K562 (cell line): ENCODE data around the gene TM7SF2. TPM values are rescaled to one million over a fixed set of nuclear protein-coding genes. Genes with fewer than 3 reads are reported as not detected.
A peak's percentile ranks its signal among the peaks of the same experiment; 100 is the strongest.

ENCODE experiments used
- ATAC-seq: fragments of 200-7000 bp; cut with Tn5 transposase; 3 replicates; pipeline ENCODE4 v1.9.1; 2020; ENCODE audit warnings: moderate library complexity
- BruUV-seq: library from RNA; stranded (reverse); fragments of 400-500 nt; replicated peaks from 2 replicates; lab custom pipeline; 2021; lab: Mats Ljungman, UMichigan
- CTCF ChIA-PET: fragments of 300-600 bp; formaldehyde crosslinking; extraction: SDS; loops from one replicate; lab custom pipeline; 2021; ENCODE audit warnings: low intra/inter-chr PET ratio; lab: Yijun Ruan, JAX
- POLR2A ChIA-PET: fragments of 300-600, 350-650 bp; sonication (Branson Sonifier 250); formaldehyde crosslinking; extraction: SDS; loops from one replicate; lab custom pipeline; 2021; ENCODE audit warnings: antibody characterized with exemption, inconsistent platforms; lab: Yijun Ruan, JAX
- DNase-seq, 4 experiments: peaks; one replicate each; pipeline versions ENCODE4 v3.0.0 to v3.0.0-alpha.2; 2011 to 2018; ENCODE audit warnings: low spot score in 3 of 4, mixed read lengths in 3 of 4; ENCODE audit errors: extremely low read depth in 1 of 4
- FAIRE-seq: peaks from 2 replicates; lab custom pipeline; 2011; peaks lifted over from hg19 to GRCh38; lab: Jason Lieb, UNC
- H2AFZ ChIP-seq: 2 replicates; pipeline ENCODE4 v1.6.0; 2011; ENCODE audit warnings: low read depth, low read length, control low read depth, inconsistent platforms
- H3K27ac ChIP-seq: fragments of 200-600 bp; 3 replicates; pipeline ENCODE4 v1.8.0; 2011; ENCODE audit warnings: low read depth, mild to moderate bottlenecking, control low read depth, inconsistent platforms, low read length, moderate library complexity, mixed read lengths; ENCODE audit errors: extremely low read depth
- H3K27me3 ChIP-seq, 2 experiments: fragments of 300-600 bp in 1 of 2; 2 replicates in 1 of 2; 3 replicates in 1 of 2; pipeline versions ENCODE4 v1.6.0 to v1.8.0; 2011; ENCODE audit warnings: inconsistent platforms in 2 of 2, low read length in 2 of 2, mild to moderate bottlenecking in 1 of 2, mixed read lengths in 1 of 2, moderate library complexity in 1 of 2; ENCODE audit not compliant: control insufficient read depth in 2 of 2, insufficient read depth in 2 of 2
- H3K36me3 ChIP-seq: fragments of 300-600 bp; 3 replicates; pipeline ENCODE4 v1.8.0; 2011; ENCODE audit warnings: mild to moderate bottlenecking, low read length, inconsistent platforms; ENCODE audit not compliant: control insufficient read depth, insufficient read depth
- H3K4me1 ChIP-seq, 2 experiments: fragments of 200-600 bp in 1 of 2; replicated peaks in 1 of 2; 2 replicates in 1 of 2; 3 replicates in 1 of 2; pipeline versions ENCODE4 v1.5.1 to v1.8.0; 2011; ENCODE audit warnings: inconsistent platforms in 2 of 2, low read length in 2 of 2, mild to moderate bottlenecking in 1 of 2, mixed read lengths in 1 of 2, moderate library complexity in 1 of 2; ENCODE audit not compliant: control insufficient read depth in 2 of 2, insufficient read depth in 2 of 2
- H3K4me2 ChIP-seq: 2 replicates; pipeline ENCODE4 v1.6.1; 2011; ENCODE audit warnings: low read length, control low read depth, inconsistent platforms, mixed read lengths; ENCODE audit not compliant: insufficient read depth
- H3K4me3 ChIP-seq: fragments of 200-600 bp; sonication (generic), shearing (Covaris generic); 2 replicates; pipeline ENCODE4 v1.5.1; 2016; ENCODE audit warnings: control low read depth, inconsistent platforms
- H3K79me2 ChIP-seq: fragments of 200-600 bp; 3 replicates; pipeline ENCODE4 v1.8.0; 2011; ENCODE audit warnings: low read length, inconsistent platforms; ENCODE audit not compliant: control insufficient read depth, insufficient read depth
- H3K9ac ChIP-seq, 2 experiments: 2 replicates each; pipeline versions ENCODE4 v1.6.0 to v1.6.1; 2011; ENCODE audit warnings: low read depth in 2 of 2, low read length in 2 of 2, control low read depth in 1 of 2, inconsistent platforms in 1 of 2, mild to moderate bottlenecking in 1 of 2, mixed read lengths in 1 of 2; ENCODE audit not compliant: insufficient read depth in 1 of 2
- H3K9me1 ChIP-seq: one replicate; pipeline ENCODE4 v1.6.0; 2011; ENCODE audit warnings: inconsistent platforms, mild to moderate bottlenecking, low read length, moderate library complexity; ENCODE audit not compliant: control insufficient read depth, insufficient read depth
- H3K9me3 ChIP-seq: replicated peaks from 2 replicates; pipeline ENCODE4 v1.5.1; 2011; ENCODE audit warnings: low read depth, low read length, inconsistent platforms; ENCODE audit not compliant: control insufficient read depth, insufficient read depth
- H4K20me1 ChIP-seq: replicated peaks from 2 replicates; pipeline ENCODE4 v1.6.1; 2011; ENCODE audit warnings: low read length, inconsistent platforms, mixed read lengths; ENCODE audit not compliant: control insufficient read depth, insufficient read depth
- CEBPG ChIP-seq, 3 experiments: fragments of 200-800 bp in 1 of 3; sonication (Bioruptor generic) in 1 of 3; sonication (generic) in 1 of 3; formaldehyde crosslinking in 1 of 3; IDR thresholded peaks in 2 of 3; conservative IDR thresholded peaks in 1 of 3; 2 replicates each; pipeline versions ENCODE4 v1.6.1 to v1.8.0; 2016 to 2022; ENCODE audit warnings: missing compliant biosample characterization in 2 of 3, missing genetic modification characterization in 2 of 3, mild to moderate bottlenecking in 1 of 3, missing genetic modification reagents in 1 of 3
- E2F1 ChIP-seq: sonication (generic); formaldehyde crosslinking; IDR thresholded peaks from 2 replicates; pipeline ENCODE4 v1.8.1; 2023; ENCODE audit warnings: mild to moderate bottlenecking, missing genetic modification reagents, moderate library complexity
- FOSL1 ChIP-seq: fragments of 200-800 bp; sonication (Bioruptor generic); conservative IDR thresholded peaks from 2 replicates; pipeline ENCODE4 v1.6.1; 2016; ENCODE audit warnings: missing genetic modification characterization, missing compliant biosample characterization
- GTF3C2 ChIP-seq: IDR thresholded peaks from 3 replicates; pipeline ENCODE4 v1.6.1; 2011; ENCODE audit warnings: borderline replicate concordance, mild to moderate bottlenecking, moderate library complexity; ENCODE audit not compliant: insufficient read length; ENCODE audit errors: extremely low read depth
- HMGXB4 ChIP-seq: sonication (generic); formaldehyde crosslinking; IDR thresholded peaks from 2 replicates; pipeline ENCODE4 v1.8.1; 2023; ENCODE audit warnings: mild to moderate bottlenecking, missing genetic modification reagents
- NFE2 ChIP-seq: IDR thresholded peaks from 2 replicates; pipeline ENCODE4 v1.6.1; 2014; ENCODE audit warnings: antibody characterized with exemption, low read depth
- SP1 ChIP-seq: sonication (generic); formaldehyde crosslinking; IDR thresholded peaks from 2 replicates; pipeline ENCODE4 v1.8.1; 2022; ENCODE audit warnings: mild to moderate bottlenecking, missing genetic modification reagents
- STAG1 ChIP-seq: sonication (generic); formaldehyde crosslinking; IDR thresholded peaks from 2 replicates; pipeline ENCODE4 v1.5.0; 2020; ENCODE audit warnings: missing genetic modification reagents, borderline replicate concordance
- ZNF347 ChIP-seq: fragments of 450-650 bp; formaldehyde crosslinking; IDR thresholded peaks from 2 replicates; pipeline ENCODE4 v1.4.0; 2020; ENCODE audit warnings: low read depth, mild to moderate bottlenecking, moderate library complexity
- ZNF395 ChIP-seq: fragments of 200-800 bp; sonication (Bioruptor generic); IDR thresholded peaks from 2 replicates; pipeline ENCODE4 v1.6.1; 2017; ENCODE audit warnings: missing genetic modification characterization, missing compliant biosample characterization
- WGBS: fragments of 100-300 bp; shearing (Covaris generic); methylation state at CpG from one replicate; pipeline ENCODE4 v1.1.6; 2016; ENCODE audit warnings: low coverage, mixed read lengths; ENCODE audit not compliant: insufficient coverage; ENCODE audit errors: missing lambda C conversion rate; 5-methylcytosine and 5-hydroxymethylcytosine counted together
- in situ Hi-C: fragments of 300-500 bp; cut with MboI; formaldehyde crosslinking; loops from 4 replicates; pipeline ENCODE4 v1.15.0; 2018; ENCODE audit warnings: inconsistent platforms, mixed read lengths
- intact Hi-C: fragments of 100-400 bp; cut with micrococcal nuclease; formaldehyde crosslinking; loops from 2 replicates; pipeline ENCODE4 v1.14.2; 2022
- polyA plus RNA-seq, 8 experiments: library from polyadenylated mRNA; depleted of rRNA in 4 of 8; stranded (reverse) in 5 of 8; unstranded in 3 of 8; fragments of >200 nt; fragmentation: Nextera tagmentation in 2 of 8; fragmentation: Illumina TruSeq in 1 of 8; extraction: Ambion mirVana in 2 of 8; extraction: Trizol in 1 of 8; gene quantifications; 2 replicates each; pipeline versions ENCODE4 v1.2.1 to v1.2.3, GENCODE V29; 2011 to 2014; ENCODE audit warnings: inconsistent platforms in 1 of 8, missing spikeins in 1 of 8
- total RNA-seq, 7 experiments: library from RNA; depleted of rRNA in 6 of 7; stranded (reverse); fragments of >200 nt in 6 of 7; fragmentation: Illumina TruSeq in 2 of 7; extraction: Trizol in 2 of 7; gene quantifications; 2 replicates each; pipeline versions ENCODE4 v1.2.1 to v1.2.3, GENCODE V29; 2011 to 2021; ENCODE audit warnings: low replicate concordance in 1 of 7

The TM7SF2 gene
- total and polyA plus RNA-seq, 9 of the 15 experiments (the other 6 are each of a cell fraction or from before 2014, with no cell fraction given), result 1.2 to 22.0 (median 14.3) TPM

GRCh38 chr11:65110354-65110861 lies 1.3 kb upstream of the TM7SF2 start (continued):
- TF ChIP-seq E2F1 (peak; percentile 48; the same call in 1 of the 2 replicates), ZNF347 (CRISPR knock-in tag) (no peak), STAG1 (CRISPR knock-in tag) (peak; percentile 79; the same call in 1 of the 2 replicates), NFE2 (no peak), SP1 (CRISPR knock-in tag) (peak; percentile 67), CEBPG (CRISPR knock-in tag; IDR thresholded peaks at IDR 0.05) (0 out of 2 replicates have a peak, but pooled peaks have one; percentile 56), CEBPG (tag; conservative IDR thresholded peaks at IDR 0.05 in 1 of 2, IDR thresholded peaks at IDR 0.05 in 1 of 2) (peak in 1 of 2 experiments; percentile 77; a peak in 2 of 4 replicates)

- Histone ChIP-seq H3K79me2 (peaks cover 14% of the 10 kb centered on the region), H2AFZ (no peak overlapping the region), H3K9ac (peak overlapping the region in 1 of 2 experiments; percentile 67; a peak in 2 of 4 replicates), H3K27ac (no peak overlapping the region), H3K27me3 (no peaks in the 10 kb centered on the region), H3K4me2 (no peak overlapping the region), H3K9me1 (no peaks in the 10 kb centered on the region), H3K4me3 (no peak overlapping the region), H4K20me1 (no peaks in the 10 kb centered on the region), H3K36me3 (peaks cover 32% of the 10 kb centered on the region), H3K4me1 (peaks cover 25 to 56% of the 10 kb centered on the region in 2 experiments), H3K9me3 (no peaks in the 10 kb centered on the region)
- no TSS peak for BruUV-seq
- WGBS, result 63% methylated on average over 31 of the region's 31 CpGs
- DNase-seq (no peak), ATAC-seq (no peak), FAIRE-seq (no peak)
- ChIA-PET CTCF (interaction anchor here (1.1 to 2.5 kb wide), 4 partner anchors 69 to 143 kb away, joined by 4 to 19 read pairs (median 13); partner anchors contain the start of genes ARL2 and CAPN1), POLR2A (interaction anchor here (0.6 to 7.2 kb wide), 20 partner anchors 9 to 312 kb away, joined by 3 to 92 read pairs (median 4); partner anchors contain the start of genes ARL2, FAU, MRPL49 and NEAT1)
- in situ Hi-C loops (no loop called here), intact Hi-C loops (loop anchor here (1.0 to 10.0 kb wide), 6 partner anchors 70 to 264 kb away; partner anchors contain the start of genes CAPN1 and CDC42EP2)
- TF ChIP-seq FOSL1 (tag), result no peak
- TF ChIP-seq GTF3C2, result no peak
- TF ChIP-seq ZNF395 (CRISPR knock-in tag), result 0 out of 2 replicates have a peak, but pooled peaks have one; percentile 32
- TF ChIP-seq HMGXB4, result 0 out of 2 replicates have a peak, but pooled peaks have one; percentile 65
These were observed 421 bp upstream of the TM7SF2 start for GRCh38 chr11:65111159-65111743.
